GM12878 (cell line): ENCODE measurements around the gene MIAT. TPM values are rescaled to one million over a fixed set of nuclear protein-coding genes. Genes with fewer than 3 reads are reported as not detected.

ENCODE experiments used
- ASH2L ChIP-seq: fragments of 300-600, 200-600 bp; sonication (generic); IDR thresholded peaks from 2 replicates; pipeline ENCODE4 v1.6.1; 2017; ENCODE audit warnings: low read depth, mild to moderate bottlenecking, borderline replicate concordance
- ATF2 ChIP-seq: IDR thresholded peaks from 2 replicates; pipeline ENCODE4 v1.6.1; 2012; ENCODE audit warnings: low read length, inconsistent platforms
- ATF3 ChIP-seq: IDR thresholded peaks from 2 replicates; pipeline ENCODE4 v1.6.1; 2011; ENCODE audit warnings: low read depth, mild to moderate bottlenecking, low read length, moderate library complexity, borderline replicate concordance; ENCODE audit errors: extremely low read depth
- BCL3 ChIP-seq: IDR thresholded peaks from 2 replicates; pipeline ENCODE4 v1.6.1; 2011; ENCODE audit warnings: borderline replicate concordance, low read depth, mild to moderate bottlenecking, moderate library complexity, low read length; ENCODE audit not compliant: insufficient read depth, poor library complexity, severe bottlenecking
- CREM ChIP-seq: IDR thresholded peaks from 2 replicates; pipeline ENCODE4 v1.6.1; 2014; ENCODE audit warnings: antibody characterized with exemption, low read depth
- ETV6 ChIP-seq, 2 experiments: fragments of 450-650 bp in 1 of 2; IDR thresholded peaks in 1 of 2; conservative IDR thresholded peaks in 1 of 2; 2 replicates each; pipeline ENCODE4 v1.6.1; 2014; ENCODE audit warnings: antibody characterized with exemption in 1 of 2, borderline replicate concordance in 1 of 2, low read depth in 1 of 2, mild to moderate bottlenecking in 1 of 2, moderate library complexity in 1 of 2
- EZH2 ChIP-seq: IDR thresholded peaks from 2 replicates; pipeline ENCODE4 v1.6.1; 2012; ENCODE audit warnings: low read depth, mild to moderate bottlenecking, control low read depth, inconsistent platforms, low read length, borderline replicate concordance; ENCODE audit not compliant: control insufficient read depth
- IRF3 ChIP-seq: fragments of 450-650 bp; IDR thresholded peaks from 2 replicates; pipeline ENCODE4 v1.6.1; 2014; ENCODE audit warnings: mild to moderate bottlenecking
- JUNB ChIP-seq: IDR thresholded peaks from 2 replicates; pipeline ENCODE4 v1.6.1; 2016; ENCODE audit warnings: antibody characterized with exemption, mild to moderate bottlenecking
- NFIC ChIP-seq: IDR thresholded peaks from 2 replicates; pipeline ENCODE4 v1.6.1; 2012; ENCODE audit warnings: low read depth, mild to moderate bottlenecking, inconsistent platforms, low read length, moderate library complexity
- PAX5 ChIP-seq: IDR thresholded peaks from 2 replicates; pipeline ENCODE4 v1.6.1; 2011; ENCODE audit warnings: low read depth, low read length, borderline replicate concordance
- PBX3 ChIP-seq: IDR thresholded peaks from 2 replicates; pipeline ENCODE4 v1.6.1; 2011; ENCODE audit warnings: mild to moderate bottlenecking, low read depth, low read length, moderate library complexity; ENCODE audit not compliant: insufficient replicate concordance
- PKNOX1 ChIP-seq: fragments of 450-650 bp; IDR thresholded peaks from 2 replicates; pipeline ENCODE4 v1.6.1; 2016; ENCODE audit warnings: mild to moderate bottlenecking
- RAD21 ChIP-seq: IDR thresholded peaks from 2 replicates; pipeline ENCODE4 v1.6.1; 2011; ENCODE audit warnings: mild to moderate bottlenecking, low read depth, low read length, moderate library complexity; ENCODE audit not compliant: insufficient read depth
- SP1 ChIP-seq: IDR thresholded peaks from one replicate; pipeline ENCODE4 v1.6.1; 2011; ENCODE audit warnings: low read depth, low read length
- polyA plus RNA-seq, 11 experiments: library from polyadenylated mRNA; depleted of rRNA in 4 of 11; unstranded in 6 of 11; stranded (reverse) in 5 of 11; fragments of >200 nt; fragmentation: Nextera tagmentation in 4 of 11; fragmentation: Illumina TruSeq in 1 of 11; extraction: Ambion mirVana in 4 of 11; extraction: Trizol in 1 of 11; gene quantifications; 1 replicate in 1 of 11; 2 replicates in 10 of 11; pipeline versions ENCODE4 v1.2.1 to v1.2.3, GENCODE V29; 2011 to 2016; ENCODE audit warnings: inconsistent platforms in 2 of 11, missing spikeins in 2 of 11, low read depth in 1 of 11
- total RNA-seq, 4 experiments: library from RNA; depleted of rRNA in 3 of 4; stranded (reverse); fragments of >200 nt in 3 of 4; fragmentation: Illumina TruSeq in 1 of 4; extraction: Trizol in 1 of 4; gene quantifications; 2 replicates each; pipeline versions ENCODE4 v1.2.1 to v1.2.3, GENCODE V29; 2013 to 2021

MIAT gene
- total and polyA plus RNA-seq, 10 of the 15 experiments (the other 5 are each of a cell fraction or from before 2014, with no cell fraction given): 0.39 to 13.7 (median 4.6) TPM

GRCh38 chr22:26708256-26709009, 51.0 kb downstream of the MIAT start (continued):
- TF ChIP-seq PKNOX1: peak; percentile 86
- peak; percentile 56 for TF ChIP-seq JUNB
- TF ChIP-seq RAD21: 0 out of 2 replicates have a peak, but pooled peaks have one; percentile 4
- peak; percentile 83 for TF ChIP-seq ATF2
- TF ChIP-seq ASH2L: no peak
- 0 out of 4 replicates have a peak, but pooled peaks of 1 of the 2 experiments have one; percentile 57 for TF ChIP-seq ETV6 (conservative IDR thresholded peaks at IDR 0.05 in 1 of 2, IDR thresholded peaks at IDR 0.05 in 1 of 2; ENCODE audit: borderline replicate concordance in 1 of 2, low read depth in 1 of 2)
- TF ChIP-seq ATF3: no peak
- no peak for TF ChIP-seq SP1
- TF ChIP-seq PBX3: peak; percentile 85
- TF ChIP-seq IRF3: no peak
- TF ChIP-seq EZH2: no peak
- TF ChIP-seq PAX5: peak; percentile 46; the same call in 1 of the 2 replicates
- TF ChIP-seq CREM: peak; percentile 34; the same call in 1 of the 2 replicates
- peak; percentile 93 for TF ChIP-seq BCL3
- TF ChIP-seq NFIC: peak; percentile 69
